ENCODE results near the gene CROCC2. TPM values are rescaled to one million over a fixed set of nuclear protein-coding genes. Genes with fewer than 3 reads are reported as not detected.

The CROCC2 gene
- total and polyA plus RNA-seq, 2 of the 13 experiments (the other 11 are each of a cell fraction or from before 2014, with no cell fraction given), result not detected

DNA sequence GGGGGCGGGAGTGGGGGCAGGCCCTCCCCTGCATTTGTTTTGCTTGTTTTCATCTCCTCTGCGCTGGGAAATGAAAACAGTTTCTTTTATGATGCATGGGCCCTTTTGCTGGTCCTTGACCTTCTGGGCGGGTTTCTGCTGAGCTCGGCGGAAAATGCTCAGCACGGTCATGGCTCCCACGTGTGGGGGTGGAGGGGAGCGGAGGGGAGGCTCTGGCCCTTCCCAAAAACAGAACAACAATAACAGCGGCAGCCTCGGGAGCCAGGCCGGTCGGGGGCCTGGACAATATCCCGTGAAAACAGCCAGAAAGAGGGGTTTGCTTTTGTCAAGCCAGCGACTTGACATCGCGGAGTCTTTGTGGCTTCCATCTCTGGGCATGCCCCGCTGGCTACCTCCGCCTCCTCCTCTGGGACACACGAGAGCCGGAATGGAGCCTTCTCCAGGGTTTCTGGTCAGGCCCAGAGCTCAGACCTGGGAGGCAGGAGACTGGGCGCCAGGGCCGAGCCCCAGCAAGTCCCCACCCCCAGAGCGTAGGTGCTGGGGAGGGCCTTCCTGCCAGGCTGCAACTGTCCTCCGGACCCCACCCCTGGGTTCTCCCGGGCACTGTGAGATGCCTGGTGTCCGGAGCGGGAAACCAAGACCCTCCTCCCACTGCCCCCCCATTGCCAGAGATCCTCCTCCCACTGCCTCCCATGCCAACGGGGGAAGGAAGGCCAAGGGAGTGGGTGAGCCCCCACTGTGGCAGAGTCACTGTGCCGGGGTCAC is 56.3 kb downstream of the CROCC2 start (continued):
- TF ChIP-seq SP5 (CRISPR knock-in tag; IDR thresholded peaks at IDR 0.05; ENCODE audit: borderline replicate concordance, low read depth), result 0 out of 2 replicates have a peak, but pooled peaks have one; percentile 30
- TF ChIP-seq NR2F1 (CRISPR knock-in tag; IDR thresholded peaks at IDR 0.05), result peak in 1 of 2 experiments; percentile 12; a peak in 1 of 4 replicates
- TF ChIP-seq MAFF (IDR thresholded peaks at IDR 0.05; ENCODE audit: low read depth, low read length), result peak; percentile 96
- TF ChIP-seq NR2F6 (IDR thresholded peaks at IDR 0.05), result no peak; the same call in 1 of the 2 replicates
- peak; percentile 52; the same call in 1 of the 2 replicates for TF ChIP-seq NR2F6 (CRISPR knock-in tag; IDR thresholded peaks at IDR 0.05)
- TF ChIP-seq STAG1 (CRISPR knock-in tag; IDR thresholded peaks at IDR 0.05), result no peak
- no peak for TF ChIP-seq ZNF264 (CRISPR knock-in tag; IDR thresholded peaks at IDR 0.05)
- TF ChIP-seq, protein P1, sequence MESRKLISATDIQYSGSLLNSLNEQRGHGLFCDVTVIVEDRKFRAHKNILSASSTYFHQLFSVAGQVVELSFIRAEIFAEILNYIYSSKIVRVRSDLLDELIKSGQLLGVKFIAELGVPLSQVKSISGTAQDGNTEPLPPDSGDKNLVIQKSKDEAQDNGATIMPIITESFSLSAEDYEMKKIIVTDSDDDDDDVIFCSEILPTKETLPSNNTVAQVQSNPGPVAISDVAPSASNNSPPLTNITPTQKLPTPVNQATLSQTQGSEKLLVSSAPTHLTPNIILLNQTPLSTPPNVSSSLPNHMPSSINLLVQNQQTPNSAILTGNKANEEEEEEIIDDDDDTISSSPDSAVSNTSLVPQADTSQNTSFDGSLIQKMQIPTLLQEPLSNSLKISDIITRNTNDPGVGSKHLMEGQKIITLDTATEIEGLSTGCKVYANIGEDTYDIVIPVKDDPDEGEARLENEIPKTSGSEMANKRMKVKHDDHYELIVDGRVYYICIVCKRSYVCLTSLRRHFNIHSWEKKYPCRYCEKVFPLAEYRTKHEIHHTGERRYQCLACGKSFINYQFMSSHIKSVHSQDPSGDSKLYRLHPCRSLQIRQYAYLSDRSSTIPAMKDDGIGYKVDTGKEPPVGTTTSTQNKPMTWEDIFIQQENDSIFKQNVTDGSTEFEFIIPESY (CRISPR knock-in tag; IDR thresholded peaks at IDR 0.05), result peak; percentile 87
- TF ChIP-seq, protein P2, sequence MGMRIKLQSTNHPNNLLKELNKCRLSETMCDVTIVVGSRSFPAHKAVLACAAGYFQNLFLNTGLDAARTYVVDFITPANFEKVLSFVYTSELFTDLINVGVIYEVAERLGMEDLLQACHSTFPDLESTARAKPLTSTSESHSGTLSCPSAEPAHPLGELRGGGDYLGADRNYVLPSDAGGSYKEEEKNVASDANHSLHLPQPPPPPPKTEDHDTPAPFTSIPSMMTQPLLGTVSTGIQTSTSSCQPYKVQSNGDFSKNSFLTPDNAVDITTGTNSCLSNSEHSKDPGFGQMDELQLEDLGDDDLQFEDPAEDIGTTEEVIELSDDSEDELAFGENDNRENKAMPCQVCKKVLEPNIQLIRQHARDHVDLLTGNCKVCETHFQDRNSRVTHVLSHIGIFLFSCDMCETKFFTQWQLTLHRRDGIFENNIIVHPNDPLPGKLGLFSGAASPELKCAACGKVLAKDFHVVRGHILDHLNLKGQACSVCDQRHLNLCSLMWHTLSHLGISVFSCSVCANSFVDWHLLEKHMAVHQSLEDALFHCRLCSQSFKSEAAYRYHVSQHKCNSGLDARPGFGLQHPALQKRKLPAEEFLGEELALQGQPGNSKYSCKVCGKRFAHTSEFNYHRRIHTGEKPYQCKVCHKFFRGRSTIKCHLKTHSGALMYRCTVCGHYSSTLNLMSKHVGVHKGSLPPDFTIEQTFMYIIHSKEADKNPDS (CRISPR knock-in tag; IDR thresholded peaks at IDR 0.05), result no peak
- TF ChIP-seq MAFG (CRISPR knock-in tag; IDR thresholded peaks at IDR 0.05), result peak; percentile 75; the same call in 1 of the 2 replicates
- TF ChIP-seq, protein P3, sequence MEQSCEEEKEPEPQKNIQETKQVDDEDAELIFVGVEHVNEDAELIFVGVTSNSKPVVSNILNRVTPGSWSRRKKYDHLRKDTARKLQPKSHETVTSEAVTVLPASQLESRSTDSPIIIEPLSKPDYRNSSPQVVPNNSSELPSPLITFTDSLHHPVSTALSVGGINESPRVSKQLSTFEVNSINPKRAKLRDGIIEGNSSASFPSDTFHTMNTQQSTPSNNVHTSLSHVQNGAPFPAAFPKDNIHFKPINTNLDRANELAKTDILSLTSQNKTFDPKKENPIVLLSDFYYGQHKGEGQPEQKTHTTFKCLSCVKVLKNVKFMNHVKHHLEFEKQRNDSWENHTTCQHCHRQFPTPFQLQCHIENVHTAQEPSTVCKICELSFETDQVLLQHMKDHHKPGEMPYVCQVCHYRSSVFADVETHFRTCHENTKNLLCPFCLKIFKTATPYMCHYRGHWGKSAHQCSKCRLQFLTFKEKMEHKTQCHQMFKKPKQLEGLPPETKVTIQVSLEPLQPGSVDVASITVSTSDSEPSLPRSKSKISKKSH (CRISPR knock-in tag; IDR thresholded peaks at IDR 0.05; ENCODE audit: borderline replicate concordance), result 0 out of 2 replicates have a peak, but pooled peaks have one; percentile 23
- TF ChIP-seq ZNF724P (CRISPR knock-in tag; IDR thresholded peaks at IDR 0.05; ENCODE audit: borderline replicate concordance), result 0 out of 2 replicates have a peak, but pooled peaks have one; percentile 31
- TF ChIP-seq ZNF776 (CRISPR knock-in tag; IDR thresholded peaks at IDR 0.05), result 0 out of 2 replicates have a peak, but pooled peaks have one; percentile 33

All from HepG2 (cell line).